Gastrocnemius medialis (tissue), 4 donors: ENCODE results near the gene HMG20A. TPM values are rescaled to one million over a fixed set of nuclear protein-coding genes. Genes with fewer than 3 reads are reported as not detected.

Experiments
- ATAC-seq, 2 donors: fragments of 150-250 bp; one replicate each; pipeline ENCODE4 v1.9.1; 2016
- DNase-seq, 2 donors: peaks; one replicate each; pipeline ENCODE4 v3.0.0-alpha.2; 2019
- H3K27ac ChIP-seq, 4 donors: fragments of 200-600 bp; sonication (generic); 1 replicate in 1 of 4; 2 replicates in 3 of 4; pipeline ENCODE4 v1.5.1; 2016 to 2018; ENCODE audit warnings: mild to moderate bottlenecking in 2 of 4, moderate library complexity in 1 of 4
- H3K27me3 ChIP-seq, 3 donors: fragments of 200-600 bp; sonication (generic) in 2 of 3; 1 replicate in 1 of 3; 2 replicates in 2 of 3; pipeline versions ENCODE4 v1.5.1 to v1.6.0; 2016 to 2019; ENCODE audit warnings: mild to moderate bottlenecking in 1 of 3, moderate library complexity in 1 of 3
- H3K36me3 ChIP-seq, 2 donors: fragments of 200-600 bp; sonication (generic) in 1 of 2; one replicate each; pipeline ENCODE4 v1.5.1; 2017 to 2018
- H3K4me1 ChIP-seq, 2 donors: fragments of 200-600 bp; sonication (generic) in 1 of 2; one replicate each; pipeline ENCODE4 v1.5.1; 2016 to 2017; ENCODE audit warnings: mild to moderate bottlenecking in 2 of 2
- H3K4me3 ChIP-seq, 4 donors: fragments of 200-600 bp; sonication (generic) in 3 of 4; 1 replicate in 1 of 4; 2 replicates in 3 of 4; pipeline ENCODE4 v1.5.1; 2016 to 2019; ENCODE audit warnings: mild to moderate bottlenecking in 2 of 4
- H3K9me3 ChIP-seq, 3 donors: fragments of 200-600 bp; sonication (generic) in 2 of 3; 1 replicate in 1 of 3; 2 replicates in 2 of 3; pipeline ENCODE4 v1.5.1; 2016 to 2019
- CTCF ChIP-seq, 5 experiments: fragments of 450-650 bp in 3 of 5; fragments of 200-600 bp in 2 of 5; sonication (generic) in 2 of 5; IDR thresholded peaks in 4 of 5; conservative IDR thresholded peaks in 1 of 5; 1 replicate in 4 of 5; 2 replicates in 1 of 5; pipeline ENCODE4 v1.5.1; 2016 to 2019; ENCODE audit warnings: antibody characterized with exemption in 5 of 5, mild to moderate bottlenecking in 3 of 5, moderate library complexity in 3 of 5
- POLR2A ChIP-seq, 2 donors: fragments of 450-650 bp; IDR thresholded peaks; one replicate each; pipeline ENCODE4 v1.6.1; 2017; ENCODE audit warnings: antibody characterized with exemption in 2 of 2, mild to moderate bottlenecking in 2 of 2, moderate library complexity in 2 of 2
- in situ Hi-C, 4 donors: fragments of 200-750 bp; cut with MboI; loops; one replicate each; pipeline versions ENCODE4 v1.15.0 to v1.8.0; 2017; ENCODE audit warnings: low sequenced_read_pairs in 4 of 4
- intact Hi-C: fragments of 100-400 bp; cut with DNase I; formaldehyde crosslinking; loops from one replicate; pipeline ENCODE4 v1.15.1; 2023; ENCODE audit warnings: low total_unique reads
- total RNA-seq, 4 donors: library from RNA; depleted of rRNA; stranded (reverse); fragments of >200 nt; gene quantifications; one replicate each; pipeline versions ENCODE4 v1.1.0 to v1.2.3, GENCODE V29; 2016

HMG20A gene
- total RNA-seq, 4 donors from 2014 or later, result 17.7 to 39.6 (median 29.9) TPM

DNA sequence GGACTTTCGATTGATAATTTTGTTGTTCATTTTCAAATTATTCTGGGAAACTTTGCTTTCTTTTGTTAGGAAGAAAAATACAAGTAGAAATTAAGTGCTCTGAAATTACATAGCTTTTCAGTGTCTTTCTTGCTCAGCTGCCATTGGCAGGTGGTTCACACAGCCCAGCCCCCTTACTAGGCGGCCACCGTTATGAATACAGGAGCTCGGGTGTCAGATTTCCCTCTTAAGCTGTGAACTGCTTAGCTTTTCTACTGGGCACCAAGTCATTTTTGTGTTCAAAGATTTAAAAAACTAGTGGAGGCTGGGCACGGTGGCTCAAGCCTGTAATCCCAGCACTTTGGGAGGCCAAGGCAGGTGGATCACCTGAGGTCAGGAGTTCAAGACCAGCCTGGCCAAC, 55.2 kb downstream of the HMG20A start:
- no peaks in the 10 kb centered on the region for H3K27me3 ChIP-seq
- ATAC-seq, result peak in 1 of 2 donors; percentile 52
- in situ Hi-C loops, result no loop called here
- peak overlapping the region in 2 of 4 donors; percentile 28 to 39 for H3K27ac ChIP-seq
- H3K36me3 ChIP-seq, result peaks cover 0 to 44% of the 10 kb centered on the region in 2 donors
- peaks cover 15 to 20% of the 10 kb centered on the region in 2 donors for H3K4me1 ChIP-seq
- H3K4me3 ChIP-seq, result no peak overlapping the region
- no peaks in the 10 kb centered on the region for H3K9me3 ChIP-seq
- intact Hi-C loops, result loop anchor here (5.0 kb wide), 1 partner anchor 59 kb away; no protein-coding TSS in a partner anchor
- DNase-seq, result no peak
- no peak for TF ChIP-seq CTCF (IDR thresholded peaks at IDR 0.05 in 4 of 5, conservative IDR thresholded peaks at IDR 0.05 in 1 of 5)

DNA sequence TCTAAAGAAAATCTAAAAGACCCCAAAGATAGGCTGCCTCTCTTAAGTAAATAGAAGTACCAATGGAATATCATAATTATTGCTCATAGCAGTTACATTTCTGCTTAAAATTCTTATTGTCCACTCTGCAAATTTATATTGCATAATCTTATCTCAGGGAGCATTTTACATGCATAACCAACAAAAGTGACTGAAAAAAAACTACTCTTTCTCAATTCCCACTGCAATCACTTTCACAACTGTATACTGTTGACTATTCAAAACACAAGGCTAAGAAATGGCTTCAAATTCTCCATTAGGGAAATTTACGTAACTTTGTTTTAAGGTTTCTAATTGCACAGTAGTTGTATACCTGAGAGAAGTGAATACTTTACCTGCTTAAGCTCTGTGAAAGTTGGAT, 56.3 kb downstream of the HMG20A start:
- Histone ChIP-seq H3K27ac (no peak overlapping the region), H3K9me3 (no peaks in the 10 kb centered on the region), H3K27me3 (no peaks in the 10 kb centered on the region), H3K36me3 (peaks cover 0 to 33% of the 10 kb centered on the region in 2 donors), H3K4me1 (peaks cover 25 to 31% of the 10 kb centered on the region in 2 donors), H3K4me3 (no peak overlapping the region)
- intact Hi-C loops (loop anchor here (5.0 kb wide), 1 partner anchor 60 kb away; no protein-coding TSS in a partner anchor), in situ Hi-C loops (no loop called here)
- no peak for DNase-seq
- TF ChIP-seq POLR2A (IDR thresholded peaks at IDR 0.05), result no peak
- TF ChIP-seq CTCF (IDR thresholded peaks at IDR 0.05 in 4 of 5, conservative IDR thresholded peaks at IDR 0.05 in 1 of 5), result no peak
- no peak for ATAC-seq

- Histone ChIP-seq H3K36me3 (peaks cover 0 to 27% of the 10 kb centered on the region in 2 donors), H3K27ac (no peak overlapping the region), H3K27me3 (no peaks in the 10 kb centered on the region), H3K4me3 (no peak overlapping the region), H3K9me3 (no peaks in the 10 kb centered on the region), H3K4me1 (peaks cover 29 to 35% of the 10 kb centered on the region in 2 donors)
- intact Hi-C loops (loop anchor here (5.0 kb wide), 1 partner anchor 61 kb away; no protein-coding TSS in a partner anchor), in situ Hi-C loops (no loop called here)
- TF ChIP-seq CTCF (IDR thresholded peaks at IDR 0.05 in 4 of 5, conservative IDR thresholded peaks at IDR 0.05 in 1 of 5), result no peak
- TF ChIP-seq POLR2A (IDR thresholded peaks at IDR 0.05), result no peak
- ATAC-seq (no peak), DNase-seq (no peak)
These were observed 57.4 kb downstream of the HMG20A start for GRCh38 chr15:77478051-77478450.

DNA sequence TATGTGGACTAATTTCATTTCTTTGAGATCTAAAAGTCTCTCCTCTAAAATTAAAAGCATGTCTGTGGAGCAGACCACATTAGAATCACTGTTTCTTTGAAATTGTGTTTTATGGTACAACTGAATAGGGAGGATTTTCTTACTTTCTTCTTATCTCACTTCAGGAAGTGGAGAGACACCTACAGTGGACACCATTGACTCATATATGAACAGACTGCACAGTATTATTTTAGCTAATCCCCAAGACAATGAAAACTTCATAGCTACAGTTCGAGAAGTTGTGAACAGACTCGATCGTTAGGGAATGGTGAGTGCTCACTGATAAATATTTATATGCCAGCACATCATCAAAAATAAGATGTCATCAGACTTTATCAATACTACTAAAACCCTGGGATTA, 58.3 kb downstream of the HMG20A start:
- Histone ChIP-seq H3K4me3 (no peak overlapping the region), H3K27me3 (no peaks in the 10 kb centered on the region), H3K4me1 (peaks cover 26 to 29% of the 10 kb centered on the region in 2 donors), H3K27ac (no peak overlapping the region), H3K36me3 (peaks cover 0 to 30% of the 10 kb centered on the region in 2 donors), H3K9me3 (no peaks in the 10 kb centered on the region)
- in situ Hi-C loops, result no loop called here
- ATAC-seq (no peak), DNase-seq (no peak)
- intact Hi-C loops, result loop anchor here (5.0 kb wide), 1 partner anchor 62 kb away; no protein-coding TSS in a partner anchor
- no peak for TF ChIP-seq CTCF (IDR thresholded peaks at IDR 0.05 in 4 of 5, conservative IDR thresholded peaks at IDR 0.05 in 1 of 5)
- no peak for TF ChIP-seq POLR2A (IDR thresholded peaks at IDR 0.05)
